RPMI7951 (cell line): Measurements from ENCODE around the gene OSTN. TPM values are rescaled to one million over a fixed set of nuclear protein-coding genes. Genes with fewer than 3 reads are reported as not detected.

Source experiments
- DNase-seq: peaks from one replicate; pipeline ENCODE4 v3.0.0-alpha.2; 2012; ENCODE audit warnings: low read depth
- total RNA-seq: library from RNA; depleted of rRNA; stranded (reverse); fragments of >200 nt; shearing (Covaris generic); gene quantifications from 2 replicates; pipeline ENCODE4 v1.2.3, GENCODE V29; 2014

The OSTN gene
- total RNA-seq, 1 experiment from 2014 or later, result not detected

DNA sequence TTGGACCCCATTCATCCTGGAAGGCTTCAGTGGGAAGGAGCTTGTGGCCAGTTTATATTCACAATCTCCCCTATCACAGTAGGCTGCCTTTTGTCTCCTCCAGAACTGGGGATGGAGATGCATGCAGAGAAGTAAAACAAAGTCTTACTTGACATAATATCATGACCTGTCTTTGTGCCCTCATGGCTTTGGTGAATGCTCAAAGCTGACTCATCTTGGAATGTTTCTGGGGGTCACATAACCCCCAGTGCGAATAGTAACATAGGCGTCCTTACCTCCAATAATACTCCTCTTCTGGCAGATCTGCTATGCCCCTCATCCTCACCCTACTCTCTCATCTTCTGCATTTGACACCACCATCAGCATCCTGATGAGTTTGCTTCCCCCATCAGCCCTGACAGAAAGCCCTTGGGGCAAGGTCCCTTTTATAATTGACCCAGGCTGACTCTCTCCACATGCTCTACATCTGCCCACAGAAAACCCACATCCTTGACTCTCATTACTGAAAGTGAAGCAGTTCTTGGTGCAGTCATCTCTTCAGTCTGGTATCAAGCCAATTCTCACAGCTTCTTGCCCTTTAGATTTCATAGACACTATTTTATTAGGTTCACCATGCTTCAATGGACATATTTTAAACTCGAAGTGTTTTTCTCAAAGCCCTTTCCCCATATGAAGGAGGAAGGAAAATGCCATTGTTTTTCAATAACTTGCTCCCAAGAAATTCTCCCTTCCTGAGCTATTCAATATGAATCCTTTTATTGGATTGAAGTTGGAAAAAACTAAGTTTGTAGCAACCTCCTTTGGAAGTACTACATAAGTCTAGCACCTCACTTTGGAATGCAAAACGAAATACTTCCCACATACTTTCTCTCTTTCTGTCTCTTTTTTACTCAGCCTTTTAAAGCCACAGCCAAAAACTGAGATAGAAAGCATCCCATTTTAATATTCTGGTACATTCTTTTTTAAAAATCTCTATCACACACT, 36.6 kb downstream of the OSTN start:
- peak; percentile 97 for DNase-seq

DNA sequence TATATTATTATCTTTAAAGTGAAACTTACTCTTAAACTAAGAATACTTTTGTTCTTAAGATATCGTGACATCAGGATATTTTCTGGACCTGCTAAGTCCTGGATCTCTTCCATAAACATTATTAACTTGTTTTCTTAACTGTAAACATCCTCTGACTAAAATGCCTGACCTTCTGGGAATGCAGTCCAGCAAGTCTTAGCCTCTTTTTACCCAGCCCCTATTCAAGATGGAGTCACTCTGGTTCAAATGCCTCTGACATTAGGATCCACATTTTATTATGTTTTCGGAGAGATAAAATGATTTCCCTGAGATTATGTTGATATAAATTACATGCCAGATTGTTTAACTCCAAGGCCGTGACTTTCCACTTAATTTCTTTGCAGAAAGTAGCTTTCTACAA, 37.6 kb downstream of the OSTN start:
- peak; percentile 41 for DNase-seq

DNA sequence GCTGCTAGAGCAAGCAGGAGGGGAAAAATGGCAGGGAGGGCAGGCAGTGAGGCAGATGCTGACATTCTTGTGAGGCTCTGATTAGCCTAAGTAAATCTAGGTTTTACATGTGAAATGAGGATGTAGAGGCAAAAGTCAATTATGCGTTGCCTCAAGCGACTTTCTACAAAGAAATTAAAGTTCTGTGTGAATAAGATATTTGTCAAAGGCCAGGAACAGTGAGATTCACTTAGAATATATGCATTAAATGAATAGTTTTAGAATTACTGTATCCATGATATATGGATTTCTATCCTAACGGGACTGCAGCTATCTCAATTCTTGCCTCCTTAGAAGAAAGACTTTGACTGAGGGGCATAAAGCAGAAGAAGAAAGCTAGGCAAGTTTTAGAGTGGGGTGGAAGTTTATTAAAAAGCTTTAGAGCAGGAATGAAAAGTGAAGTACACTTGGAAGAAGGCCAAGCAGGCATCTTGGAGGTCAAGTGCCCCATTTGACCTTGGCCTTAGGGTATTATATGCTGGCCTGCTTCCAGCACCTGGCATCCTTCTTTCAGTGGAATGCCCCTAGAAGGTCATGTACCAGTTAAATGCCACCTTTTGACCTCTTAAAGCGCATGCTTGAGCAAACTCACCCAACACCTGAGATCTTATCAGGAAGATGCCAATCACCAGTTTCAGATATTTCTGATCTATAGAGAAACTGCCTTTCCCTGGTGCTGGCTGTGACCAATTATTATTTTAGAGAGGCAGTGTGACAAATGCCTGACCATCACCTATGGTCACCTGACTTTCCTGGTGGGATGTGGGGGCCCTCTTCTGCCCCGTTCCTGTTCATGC, 38.2 kb downstream of the OSTN start:
- peak; percentile 35 for DNase-seq

DNA sequence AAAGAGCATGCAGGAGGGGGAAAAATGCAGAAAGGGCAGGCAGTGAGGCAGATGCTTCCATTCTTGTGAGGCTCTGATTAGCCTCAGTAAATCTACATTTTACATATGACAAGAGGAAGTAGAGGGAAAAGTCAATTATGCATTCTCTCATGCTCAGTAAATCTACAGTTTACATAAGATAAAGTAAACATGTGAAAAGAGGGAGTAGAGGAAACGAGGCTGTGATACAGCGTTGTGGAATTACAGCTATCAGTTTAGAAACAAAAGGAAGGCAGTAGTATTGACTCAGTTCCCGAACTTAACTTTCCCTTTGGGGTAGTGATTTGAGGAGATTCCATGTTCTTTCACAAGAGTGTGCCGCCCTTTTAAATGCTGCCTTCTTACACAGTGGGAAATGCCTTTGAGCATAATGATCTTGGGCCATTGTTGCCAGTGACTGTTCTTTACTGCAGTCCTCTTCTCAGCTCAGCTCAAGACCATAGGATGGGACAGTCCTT, 39.3 kb downstream of the OSTN start:
- DNase-seq, result peak; percentile 43

DNA sequence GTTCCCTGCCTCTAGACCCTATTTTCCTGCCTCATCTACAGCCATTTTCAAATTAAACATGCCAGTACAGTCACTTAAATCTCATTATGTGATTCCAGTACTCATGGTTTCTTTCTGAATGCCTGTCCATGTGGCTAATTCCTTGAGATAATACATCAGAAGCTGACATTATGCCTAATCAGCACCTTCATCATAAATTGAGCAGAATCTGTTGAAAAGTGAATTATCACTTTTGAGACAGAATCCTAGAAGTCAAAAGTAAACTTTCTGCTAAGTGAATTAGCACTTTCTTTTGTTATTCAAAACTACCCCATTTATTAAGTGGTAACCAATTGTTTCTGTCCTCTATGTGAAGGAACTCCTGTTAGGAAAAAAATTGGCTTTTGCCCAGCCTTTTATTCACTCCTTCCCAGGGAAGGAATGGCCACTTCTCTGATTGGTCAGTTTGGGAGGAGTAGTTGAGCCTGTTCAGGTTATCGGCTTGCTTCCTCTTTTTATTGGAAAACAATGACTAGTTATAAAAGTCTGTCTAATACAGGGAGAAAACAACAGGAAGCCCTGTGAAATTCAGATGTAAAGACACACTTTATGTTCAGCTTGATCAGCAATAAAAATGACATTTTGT, 40.5 kb downstream of the OSTN start:
- DNase-seq, result no peak

DNA sequence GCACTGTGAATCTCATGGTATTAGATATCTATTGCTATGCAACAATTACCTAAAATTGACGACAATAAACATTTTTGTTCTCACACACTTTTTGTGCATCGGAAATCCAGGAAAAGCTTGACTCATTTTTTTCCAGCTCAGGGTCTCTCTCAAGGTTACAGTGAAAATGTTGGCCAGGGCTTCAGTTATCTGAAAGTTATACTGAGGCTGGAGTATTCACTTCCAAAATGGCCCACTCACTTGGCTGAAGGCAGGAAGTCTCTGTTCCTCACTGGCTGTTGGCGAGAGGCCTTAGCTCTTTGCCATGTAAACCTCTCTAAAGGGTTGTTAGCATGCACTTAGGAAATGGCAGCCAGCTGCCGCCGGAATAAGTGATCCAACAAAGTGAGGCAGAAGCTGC, 41.4 kb downstream of the OSTN start:
- no peak for DNase-seq

DNA sequence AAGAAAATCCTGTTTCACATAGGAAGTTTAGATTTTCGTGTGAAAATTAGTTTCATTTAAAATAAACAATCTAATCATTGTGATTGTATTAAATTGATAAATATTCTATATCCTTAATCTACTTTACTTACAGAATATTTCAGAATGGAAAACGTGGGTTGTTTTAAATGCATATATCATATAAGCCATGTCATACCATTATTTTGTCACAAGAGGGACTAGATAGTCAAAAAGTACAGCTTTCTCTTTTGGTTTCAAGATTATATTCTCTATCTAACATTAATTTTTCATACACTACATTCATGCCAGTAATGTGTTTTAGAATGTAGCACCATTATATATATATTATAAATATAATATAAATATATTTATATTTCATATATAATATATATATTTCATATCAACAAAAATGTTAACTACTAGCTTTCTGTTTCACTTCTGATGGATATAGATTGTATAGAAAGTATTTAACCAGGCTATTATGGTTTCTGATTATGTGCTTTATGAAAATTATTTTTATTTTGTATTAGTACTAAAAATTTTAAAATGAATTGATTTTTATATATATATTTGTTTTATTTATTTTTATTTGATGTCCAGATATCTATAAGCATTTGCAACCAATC, 45.3 kb downstream of the OSTN start:
- peak; percentile 28 for DNase-seq

DNA sequence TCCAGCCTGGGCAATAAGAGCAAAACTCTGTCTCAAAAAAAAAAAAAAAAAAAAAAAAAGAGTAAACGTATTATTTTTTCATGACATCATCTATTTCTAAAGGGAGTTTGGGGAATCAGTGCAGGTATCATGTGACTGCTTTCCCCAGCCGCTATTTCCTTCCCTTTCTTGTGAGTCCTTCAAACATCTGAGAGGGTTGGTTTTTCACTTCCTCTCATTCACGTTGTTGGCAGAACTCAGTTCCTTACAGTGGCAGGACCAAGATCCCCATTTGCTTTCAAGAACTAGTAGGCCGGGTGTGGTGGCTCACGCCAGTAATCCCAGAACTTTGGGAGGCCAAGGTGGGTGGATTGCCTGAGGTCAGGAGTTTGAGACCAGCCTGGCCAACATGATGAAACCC, 47.0 kb downstream of the OSTN start:
- DNase-seq, result peak; percentile 11

DNA sequence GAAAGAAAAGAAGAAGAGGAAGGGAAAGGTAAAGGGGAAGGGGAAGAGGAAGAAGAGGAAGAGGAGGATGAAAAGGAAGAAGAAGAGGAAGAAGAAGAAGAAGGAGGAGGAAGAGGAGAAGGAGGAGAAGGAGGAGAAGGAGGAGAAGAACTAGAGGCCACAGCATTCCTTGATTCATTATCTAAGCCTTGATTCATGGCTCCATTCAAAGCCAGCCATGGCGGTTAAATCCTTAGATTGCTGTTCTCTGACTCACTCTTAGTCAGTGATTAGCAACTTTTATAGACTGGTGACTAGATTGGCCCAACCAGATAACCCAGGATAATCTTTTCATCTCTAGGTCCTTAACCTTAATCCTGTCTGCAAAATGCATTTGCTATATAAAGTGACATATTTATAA, 47.6 kb downstream of the OSTN start:
- DNase-seq, result peak; percentile 93

DNA sequence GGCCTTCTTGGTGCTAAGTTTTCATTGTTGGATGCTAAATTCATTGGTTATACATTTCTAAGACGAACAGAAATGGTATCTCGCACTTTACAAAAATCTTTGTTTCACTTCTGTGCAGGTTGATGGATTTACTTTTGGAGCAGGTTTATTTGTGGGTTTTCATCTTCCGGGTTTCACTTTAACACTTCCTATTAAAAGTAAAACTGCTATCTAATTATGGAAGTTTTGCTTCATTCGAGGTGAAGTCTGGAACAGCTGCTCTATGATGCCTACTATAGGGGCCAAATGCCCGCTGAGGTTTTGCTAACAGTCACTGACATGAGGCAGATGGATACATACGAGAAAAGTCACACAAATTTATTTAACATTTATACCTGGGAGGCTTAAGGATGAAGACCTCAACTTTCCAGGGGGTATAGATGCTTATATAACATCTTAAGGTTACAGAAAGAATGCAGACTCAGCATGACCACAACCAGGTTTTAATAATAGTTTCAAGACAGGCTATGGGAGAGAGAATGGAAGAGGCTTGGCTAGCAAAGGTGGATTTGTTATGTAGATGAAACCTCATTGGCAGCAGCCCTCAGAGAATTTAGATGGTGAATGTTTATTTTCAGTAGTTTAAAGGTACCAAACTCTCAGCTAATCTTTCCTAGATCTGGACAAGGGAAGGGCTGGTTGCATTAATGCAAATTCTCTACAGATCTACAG, 54.2 kb downstream of the OSTN start:
- DNase-seq, result no peak

DNA sequence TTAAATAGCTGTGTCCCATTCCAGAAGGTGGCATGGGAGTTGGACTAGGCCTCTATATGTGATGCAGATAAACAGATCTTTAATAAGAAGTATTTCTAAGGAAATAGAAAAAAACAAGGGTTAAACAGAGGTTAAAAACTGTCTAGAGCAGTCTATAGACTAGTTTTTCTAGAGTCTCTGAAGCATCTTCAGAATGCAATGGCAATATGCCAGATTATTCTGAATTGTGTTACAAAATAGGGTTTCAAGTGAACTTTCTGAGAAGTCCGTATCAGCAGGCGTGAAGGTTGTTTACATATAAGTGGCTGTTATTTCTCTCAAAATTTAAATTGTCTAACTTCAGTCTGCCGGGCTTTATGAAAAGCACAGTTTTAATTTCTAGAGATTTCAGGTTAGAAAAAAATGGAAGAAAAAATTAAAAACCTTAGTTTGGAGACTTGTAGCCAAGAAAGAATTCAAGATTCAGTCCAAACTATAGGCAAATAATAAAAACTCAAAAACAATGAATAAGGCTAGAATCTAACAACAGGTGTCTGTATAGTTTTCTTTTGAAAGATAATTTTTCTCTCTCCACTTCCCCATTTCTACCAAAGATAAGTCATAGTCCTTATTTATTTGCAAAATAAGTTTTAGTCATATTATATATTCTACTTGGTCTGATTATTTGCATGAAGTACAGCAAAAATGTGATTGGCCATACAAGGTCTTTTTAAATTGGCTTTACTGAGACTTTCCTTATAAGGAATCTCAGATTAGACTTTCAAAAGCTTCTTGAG, 55.2 kb downstream of the OSTN start:
- no peak for DNase-seq

DNA sequence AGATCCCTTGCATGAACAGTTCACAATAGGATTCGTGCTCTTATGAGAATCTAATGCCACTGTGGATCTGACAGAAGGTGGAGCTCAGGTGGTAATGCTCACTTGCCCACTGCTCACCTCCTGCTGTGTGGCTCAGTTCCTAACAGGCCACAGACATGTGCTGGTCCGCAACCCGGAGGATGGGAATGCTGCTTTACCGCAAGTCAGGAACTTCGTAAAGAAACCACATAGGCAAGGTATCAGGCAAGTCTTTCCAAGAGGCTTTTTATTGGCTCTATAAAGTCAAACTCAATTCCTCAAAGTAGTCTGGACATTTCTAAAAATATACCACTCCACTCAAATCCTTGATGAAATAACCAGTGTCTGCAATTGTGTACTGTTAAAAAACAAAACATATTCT, 56.1 kb downstream of the OSTN start:
- DNase-seq, result peak; percentile 52

DNA sequence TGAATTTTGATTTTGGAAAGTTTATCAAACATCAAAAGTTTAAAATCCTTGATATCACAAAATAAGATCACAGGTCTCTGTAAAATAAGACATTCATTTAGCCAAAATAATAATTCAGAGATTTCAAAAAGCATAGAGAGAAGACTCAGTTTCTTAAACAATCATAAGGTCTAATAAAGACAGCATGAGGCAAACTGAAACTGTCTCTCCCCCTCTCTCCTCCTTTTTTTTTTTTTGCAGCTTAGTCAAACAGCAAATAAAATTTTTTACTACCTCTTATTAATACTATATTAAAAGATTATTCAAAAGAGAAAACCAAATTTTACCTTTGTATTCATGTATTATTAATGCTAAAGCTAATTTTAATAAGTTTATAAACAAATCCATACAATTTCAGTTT, 57.4 kb downstream of the OSTN start:
- no peak for DNase-seq

DNA sequence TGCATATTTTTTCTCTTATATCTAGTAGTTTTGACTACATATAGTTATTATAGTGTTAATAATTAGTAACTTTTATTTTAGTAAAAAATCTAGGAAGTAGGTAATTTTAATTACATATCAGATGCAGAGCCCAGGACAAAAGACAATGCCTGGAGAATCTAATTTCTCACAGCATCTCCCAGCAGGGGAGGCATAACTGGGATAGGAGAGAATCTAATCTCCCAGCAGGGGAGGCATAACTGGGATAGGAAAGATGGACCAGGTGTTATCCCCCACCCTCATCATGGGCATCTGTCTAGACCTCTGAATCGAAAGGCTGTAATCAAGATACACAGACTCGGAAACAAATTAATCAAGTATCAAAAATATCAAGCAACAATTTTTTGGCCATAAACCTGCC, 58.2 kb downstream of the OSTN start:
- no peak for DNase-seq

DNA sequence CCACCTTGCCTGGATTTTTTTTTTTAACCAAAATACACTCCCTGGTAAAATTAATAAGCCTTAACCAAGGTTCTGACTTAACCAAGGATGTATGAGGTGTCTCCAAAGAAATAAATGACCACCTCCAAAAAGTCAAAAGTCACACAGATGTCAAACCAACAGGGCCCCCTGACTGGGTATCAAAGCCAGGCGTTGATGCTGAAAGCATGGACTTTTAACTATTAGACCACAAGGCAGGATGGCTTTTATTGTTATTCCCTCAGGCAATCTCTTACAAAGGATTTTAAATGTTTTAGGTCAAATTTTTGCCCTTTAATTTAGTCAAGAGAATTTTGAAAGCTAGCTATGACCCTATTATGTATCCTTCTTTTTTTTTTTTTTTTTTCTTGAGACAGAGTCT, 60.4 kb downstream of the OSTN start:
- DNase-seq, result peak; percentile 51

DNA sequence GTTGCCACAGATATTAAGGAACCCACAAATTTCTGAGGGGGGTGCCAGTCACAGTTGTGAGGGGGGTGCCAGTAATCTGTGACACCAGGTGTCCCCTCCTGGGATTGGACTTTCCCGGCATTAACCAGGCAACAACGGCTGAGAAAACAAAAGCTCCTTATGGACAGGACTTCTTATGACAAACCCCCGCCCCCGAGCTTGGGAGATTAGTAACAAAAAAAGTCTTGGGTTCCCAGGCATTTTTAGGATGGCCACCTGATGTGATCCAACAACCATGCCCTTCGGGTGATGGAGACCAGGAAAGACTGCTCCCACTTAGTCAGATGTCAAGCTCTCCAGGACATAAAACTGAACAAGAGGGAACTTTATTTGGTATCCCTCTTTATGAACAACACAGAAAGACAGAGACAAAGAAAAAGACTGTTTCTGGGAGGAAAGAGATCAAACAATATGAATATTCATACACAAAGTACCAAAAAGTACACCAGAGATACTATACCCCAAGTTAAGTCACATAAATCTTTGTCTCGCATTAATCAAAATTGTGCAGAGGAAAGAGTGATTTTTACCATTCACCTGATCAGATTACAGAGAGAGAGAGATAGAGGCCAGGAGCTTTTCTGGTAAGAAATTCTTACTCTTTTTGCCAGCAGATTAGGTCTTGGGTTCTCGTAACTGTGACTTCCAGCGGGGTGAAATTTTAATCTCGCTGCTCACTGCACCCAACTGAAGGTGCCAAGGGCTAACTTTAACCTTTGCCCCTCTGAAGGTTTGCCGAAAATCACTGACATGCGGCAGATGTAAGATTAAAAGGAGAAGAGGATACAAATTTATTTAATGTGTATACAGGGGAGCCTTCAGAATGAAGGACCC, 61.6 kb downstream of the OSTN start:
- no peak for DNase-seq

DNA sequence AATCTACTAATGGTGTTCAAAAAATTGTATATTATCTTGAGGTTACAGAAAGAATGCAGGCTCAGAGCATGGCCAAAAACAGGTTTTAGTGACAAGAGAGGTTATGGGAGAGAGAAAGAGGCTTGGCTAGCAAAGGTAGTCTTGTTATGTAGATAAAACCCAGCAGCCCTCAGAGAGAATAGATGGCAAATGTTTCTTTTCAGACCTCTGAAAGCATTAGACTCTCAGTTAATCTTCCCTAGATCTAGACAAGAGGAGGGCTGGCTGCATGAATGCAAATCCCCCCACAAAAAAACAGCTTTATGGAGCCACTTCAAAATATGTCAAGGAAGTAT, 62.2 kb downstream of the OSTN start:
- no peak for DNase-seq

DNA sequence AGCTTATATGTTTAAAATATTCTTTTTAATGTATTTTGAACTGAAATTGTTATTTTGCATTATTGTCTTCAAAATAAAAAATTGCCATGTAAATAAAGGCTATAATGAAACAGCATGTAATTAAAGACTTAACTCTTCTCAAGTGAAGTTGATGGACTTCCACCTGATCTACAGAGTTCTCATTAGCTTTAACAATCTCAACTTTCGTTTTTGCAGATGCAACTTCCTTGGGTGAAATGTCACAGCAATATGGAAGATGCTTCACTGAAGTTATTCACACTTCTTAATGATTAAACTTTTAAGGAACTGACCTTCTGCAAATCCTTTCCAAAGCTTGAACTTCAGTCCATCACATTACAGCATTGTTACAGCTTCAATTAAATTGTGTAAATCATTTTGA, 63.6 kb downstream of the OSTN start:
- no peak for DNase-seq

DNA sequence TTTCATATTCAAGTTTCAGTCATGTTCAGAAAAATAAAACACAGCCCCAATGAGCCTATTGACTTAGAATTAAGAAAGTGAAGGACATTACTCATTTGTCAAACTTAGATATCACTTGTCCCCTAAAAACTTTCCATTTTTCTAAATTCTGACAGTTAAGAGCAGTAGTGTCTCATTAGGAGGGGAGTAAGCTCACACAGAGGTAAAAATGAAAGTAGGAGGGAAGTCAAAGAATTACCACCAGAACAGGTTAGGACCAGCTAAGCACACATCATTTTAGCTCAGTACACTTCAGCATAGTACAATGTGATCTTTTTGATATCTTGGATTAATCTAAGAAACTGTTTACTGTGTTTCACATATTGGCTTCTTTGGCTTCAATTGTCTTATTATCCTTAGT, 64.3 kb downstream of the OSTN start:
- peak; percentile 35 for DNase-seq
